Endothelial cell of umbilical vein (primary cell): ENCODE data around the gene PAK4. TPM values are rescaled to one million over a fixed set of nuclear protein-coding genes. Genes with fewer than 3 reads are reported as not detected.

Source experiments
- BruUV-seq: library from RNA; stranded (reverse); fragments of 400-500 nt; replicated peaks from 2 replicates; lab custom pipeline; 2021; lab: Mats Ljungman, UMichigan
- CTCF ChIA-PET: fragments of 300-600, 350-600 bp; sonication (Branson Sonifier 250); formaldehyde crosslinking; loops from one replicate; lab custom pipeline; 2021; ENCODE audit warnings: antibody characterized with exemption, inconsistent platforms; lab: Charles Lee
- POLR2A ChIA-PET: fragments of 300-600, 350-600 bp; sonication (Branson Sonifier 250); formaldehyde crosslinking; loops from one replicate; lab custom pipeline; 2021; ENCODE audit warnings: antibody characterized with exemption, inconsistent platforms; lab: Charles Lee
- DNase-seq: peaks from one replicate; pipeline ENCODE4 v3.0.0-alpha.2; 2011; ENCODE audit warnings: low read depth, low spot score
- FAIRE-seq: peaks from 2 replicates; lab custom pipeline; 2011; peaks lifted over from hg19 to GRCh38; lab: Jason Lieb, UNC
- H2AFZ ChIP-seq: 2 replicates; pipeline ENCODE4 v1.6.0; 2012; ENCODE audit warnings: low read depth, low read length, control low read depth, inconsistent platforms
- H3K27ac ChIP-seq: 2 replicates; pipeline ENCODE4 v1.5.1; 2011; ENCODE audit warnings: low read depth, mild to moderate bottlenecking, control low read depth, low read length, moderate library complexity; ENCODE audit not compliant: insufficient read depth
- H3K27me3 ChIP-seq, 2 experiments: 2 replicates each; pipeline versions ENCODE4 v1.6.0 to v1.6.1; 2011; ENCODE audit warnings: low read length in 2 of 2, mixed read lengths in 1 of 2; ENCODE audit not compliant: control insufficient read depth in 2 of 2, insufficient read depth in 2 of 2
- H3K36me3 ChIP-seq, 2 experiments: 2 replicates in 1 of 2; 3 replicates in 1 of 2; pipeline ENCODE4 v1.5.1; 2011; ENCODE audit warnings: low read length in 2 of 2, mild to moderate bottlenecking in 1 of 2, moderate library complexity in 1 of 2; ENCODE audit not compliant: control insufficient read depth in 2 of 2, insufficient read depth in 2 of 2; ENCODE audit errors: extremely low read depth in 1 of 2
- H3K4me1 ChIP-seq: 3 replicates; pipeline ENCODE4 v1.5.1; 2011; ENCODE audit warnings: mild to moderate bottlenecking, low read length; ENCODE audit not compliant: control insufficient read depth, insufficient read depth; ENCODE audit errors: extremely low read depth
- H3K4me2 ChIP-seq: 2 replicates; pipeline ENCODE4 v1.6.1; 2011; ENCODE audit warnings: low read length, control low read depth, mixed read lengths; ENCODE audit not compliant: insufficient read depth
- H3K4me3 ChIP-seq, 3 experiments: fragments of 200-600 bp in 1 of 3; sonication (generic), shearing (Covaris generic) in 1 of 3; replicated peaks in 1 of 3; 2 replicates each; pipeline ENCODE4 v1.5.1; 2011 to 2016; ENCODE audit warnings: control low read depth in 3 of 3, low read length in 3 of 3, mild to moderate bottlenecking in 2 of 3, inconsistent platforms in 1 of 3, low read depth in 1 of 3, moderate library complexity in 1 of 3; ENCODE audit not compliant: insufficient read depth in 1 of 3
- H3K79me2 ChIP-seq: 2 replicates; pipeline ENCODE4 v1.6.0; 2012; ENCODE audit warnings: low read length, inconsistent platforms; ENCODE audit not compliant: control insufficient read depth, insufficient read depth
- H3K9ac ChIP-seq: replicated peaks from 2 replicates; pipeline ENCODE3; 2011; ENCODE audit warnings: low read length, control low read depth; ENCODE audit not compliant: insufficient read depth; ENCODE audit errors: extremely low read depth
- H3K9me1 ChIP-seq: replicated peaks from 3 replicates; pipeline ENCODE4 v1.6.0; 2011; ENCODE audit warnings: mild to moderate bottlenecking, low read length; ENCODE audit not compliant: control insufficient read depth, insufficient read depth; ENCODE audit errors: extremely low read depth
- H3K9me3 ChIP-seq: replicated peaks from 2 replicates; pipeline ENCODE4 v1.5.1; 2012; ENCODE audit warnings: low read length, inconsistent platforms; ENCODE audit not compliant: control insufficient read depth, insufficient read depth
- H4K20me1 ChIP-seq: replicated peaks from 2 replicates; pipeline ENCODE3; 2011; ENCODE audit warnings: mild to moderate bottlenecking, low read length; ENCODE audit not compliant: control insufficient read depth, insufficient read depth; ENCODE audit errors: extremely low read depth
- CTCF ChIP-seq, 2 donors: IDR thresholded peaks; 1 replicate in 1 of 2; 2 replicates in 1 of 2; pipeline ENCODE4 v1.5.1; 2011; ENCODE audit warnings: low read length in 2 of 2, mild to moderate bottlenecking in 2 of 2, moderate library complexity in 2 of 2, control low read depth in 1 of 2, inconsistent platforms in 1 of 2, low read depth in 1 of 2; ENCODE audit not compliant: insufficient read depth in 1 of 2; ENCODE audit errors: extremely low read depth in 1 of 2
- EZH2 ChIP-seq: IDR thresholded peaks from 2 replicates; pipeline ENCODE4 v1.6.1; 2012; ENCODE audit warnings: borderline replicate concordance, low read depth, mild to moderate bottlenecking, moderate library complexity, low read length, inconsistent platforms; ENCODE audit not compliant: severe bottlenecking
- FOS ChIP-seq: IDR thresholded peaks from 2 replicates; pipeline ENCODE4 v1.6.1; 2011; ENCODE audit warnings: mild to moderate bottlenecking, low read length, moderate library complexity, borderline replicate concordance; ENCODE audit not compliant: insufficient read depth
- GATA2 ChIP-seq: IDR thresholded peaks from 2 replicates; pipeline ENCODE4 v1.7.0; 2011; ENCODE audit warnings: low read depth, mild to moderate bottlenecking, moderate library complexity, mixed read lengths, low read length; ENCODE audit not compliant: insufficient read length, insufficient read depth
- JUN ChIP-seq: IDR thresholded peaks from 2 replicates; pipeline ENCODE4 v1.6.1; 2011; ENCODE audit warnings: borderline replicate concordance, low read depth; ENCODE audit not compliant: insufficient read length, insufficient read depth
- MAX ChIP-seq: IDR thresholded peaks from 2 replicates; pipeline ENCODE4 v1.6.1; 2011; ENCODE audit not compliant: insufficient read depth, insufficient read length
- MYC ChIP-seq: IDR thresholded peaks from one replicate; pipeline ENCODE4 v1.6.1; 2011; ENCODE audit warnings: mild to moderate bottlenecking, low read depth, low read length
- POLR2A ChIP-seq: IDR thresholded peaks from 2 replicates; pipeline ENCODE4 v1.6.1; 2012; ENCODE audit warnings: low read depth, mild to moderate bottlenecking, control low read depth, low read length
- POLR2AphosphoS5 ChIP-seq: IDR thresholded peaks from 2 replicates; pipeline ENCODE4 v1.6.1; 2012; ENCODE audit warnings: low read depth, mild to moderate bottlenecking, control low read depth, low read length, moderate library complexity; ENCODE audit not compliant: insufficient read depth
- dilution Hi-C: fragments of 300-500 bp; cut with MboI; formaldehyde crosslinking; loops from one replicate; pipeline ENCODE4 v1.15.0; 2019; ENCODE audit warnings: low sequenced_read_pairs; ENCODE audit not compliant: extremely low pct_ligation_motif_present
- intact Hi-C: fragments of 100-400 bp; cut with micrococcal nuclease; formaldehyde crosslinking; loops from one replicate; pipeline ENCODE4 v1.10.0; 2022
- polyA plus RNA-seq, 4 experiments: library from polyadenylated mRNA; depleted of rRNA in 3 of 4; stranded (reverse) in 3 of 4; unstranded in 1 of 4; fragments of >200 nt; gene quantifications; 2 replicates each; pipeline versions ENCODE4 v1.2.1 to v1.2.3, GENCODE V29; 2011 to 2012; ENCODE audit warnings: missing spikeins in 1 of 4
- total RNA-seq: library from RNA; stranded (reverse); gene quantifications from 2 replicates; pipeline ENCODE4 v1.2.3, GENCODE V29; 2021

Gene PAK4
- total and polyA plus RNA-seq, 2 donors (not counting 3 experiments of a cell fraction or from before 2014, with no cell fraction given) = 39.8 to 55.4 TPM

GRCh38 chr19:39111593-39112199 is 13.9 kb upstream of the PAK4 start:
- ChIA-PET CTCF (interaction anchor here (0.9 to 3.3 kb wide), 4 partner anchors 14 to 216 kb away, joined by 3 to 16 read pairs (median 5); partner anchors contain the start of gene PAK4), POLR2A (no interaction called here)
- H3K4me2 ChIP-seq = no peak overlapping the region
- no peaks in the 10 kb centered on the region for H3K9me1 ChIP-seq
- no peaks in the 10 kb centered on the region for H3K36me3 ChIP-seq
- no TSS peak for BruUV-seq
- no peaks in the 10 kb centered on the region for H3K79me2 ChIP-seq
- TF ChIP-seq EZH2 (no peak), CTCF (IDR thresholded peaks at IDR 0.05; ENCODE audit: extremely low read depth in 1 of 2, insufficient read depth in 1 of 2, low read depth in 1 of 2, low read length in 2 of 2) (no peak), GATA2 (no peak), POLR2A (no peak), FOS (no peak), POLR2AphosphoS5 (no peak), MAX (no peak), JUN (no peak), MYC (no peak)
- H3K27ac ChIP-seq = no peak overlapping the region
- H2AFZ ChIP-seq = no peak overlapping the region
- H3K9ac ChIP-seq = no peak overlapping the region
- no peaks in the 10 kb centered on the region for H3K4me1 ChIP-seq
- intact Hi-C loops = loop anchor here (2.0 kb wide), 1 partner anchor 149 kb away; no protein-coding TSS in a partner anchor
- peaks cover 0 to 2% of the 10 kb centered on the region in 2 experiments for H3K27me3 ChIP-seq
- no peaks in the 10 kb centered on the region for H4K20me1 ChIP-seq
- H3K9me3 ChIP-seq = no peaks in the 10 kb centered on the region
- dilution Hi-C loops = no loop called here
- H3K4me3 ChIP-seq = no peak overlapping the region
- DNase-seq (no peak), FAIRE-seq (no peak)
